GM12892 (cell line): ENCODE results near the gene KLF13.

ENCODE experiments used
- POLR2A ChIP-seq: IDR thresholded peaks from 2 replicates; pipeline ENCODE4 v1.6.1; 2011; ENCODE audit warnings: low read depth, low read length, control low read depth
- TAF1 ChIP-seq: IDR thresholded peaks from 2 replicates; pipeline ENCODE4 v1.6.1; 2011; ENCODE audit warnings: low read depth, mild to moderate bottlenecking, control low read depth, low read length, borderline replicate concordance

DNA sequence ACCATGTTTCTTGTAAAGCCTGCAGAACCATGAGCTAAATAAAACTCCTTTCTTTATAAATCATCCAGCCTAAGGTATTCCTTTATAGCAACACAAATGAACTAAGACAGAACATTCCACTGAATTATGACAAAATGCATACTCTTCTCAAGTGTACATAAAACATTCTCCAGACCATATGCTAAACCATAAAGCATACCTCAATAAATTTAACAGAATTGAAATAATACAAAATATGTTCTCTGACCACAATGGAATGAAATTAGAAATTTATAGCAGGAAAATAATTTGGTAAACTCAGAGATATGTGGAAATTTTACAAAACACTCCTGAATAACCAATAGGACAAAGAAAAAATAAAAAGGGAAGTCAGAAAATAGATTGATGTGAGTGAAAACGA lies 88.6 kb downstream of the KLF13 start:
- TF ChIP-seq POLR2A (no peak), TAF1 (no peak)
